ENCODE results near the gene COL5A1. TPM values are rescaled to one million over a fixed set of nuclear protein-coding genes. Genes with fewer than 3 reads are reported as not detected.
"Not testable (repeated sequence)": the region's sequence is repeated elsewhere in the genome, so short reads cannot be mapped to it uniquely, and the experiment has no call there.

Gene COL5A1
- polyA plus RNA-seq, 1 donor, result 460 TPM

- no peak for DNase-seq
Measured at GRCh38 chr9:134838651-134839454, 197.2 kb downstream of the COL5A1 start.

- no peak for DNase-seq
Measured at GRCh38 chr9:134839455-134840125, 198.0 kb downstream of the COL5A1 start.

GRCh38 chr9:134840511-134840910, 198.9 kb downstream of the COL5A1 start:
- DNase-seq, result no peak

GRCh38 chr9:134841180-134841904, 199.7 kb downstream of the COL5A1 start:
- no peak for DNase-seq

DNA sequence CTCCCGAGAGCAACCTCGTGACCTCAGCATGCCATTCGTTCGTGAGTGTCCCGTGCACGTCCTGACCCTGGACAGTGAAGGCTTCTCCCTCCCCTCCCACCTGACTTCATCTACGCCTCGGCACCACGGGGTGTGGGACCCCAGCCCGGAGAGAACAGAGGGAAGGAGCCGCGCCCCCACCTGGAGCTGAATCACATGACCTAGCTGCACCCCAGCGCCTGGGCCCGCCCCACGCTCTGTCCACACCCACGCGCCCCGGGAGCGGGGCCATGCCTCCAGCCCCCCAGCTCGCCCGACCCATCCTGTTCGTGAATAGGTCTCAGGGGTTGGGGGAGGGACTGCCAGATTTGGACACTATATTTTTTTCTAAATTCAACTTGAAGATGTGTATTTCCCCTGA, 200.7 kb downstream of the COL5A1 start:
- no peak for DNase-seq

DNA sequence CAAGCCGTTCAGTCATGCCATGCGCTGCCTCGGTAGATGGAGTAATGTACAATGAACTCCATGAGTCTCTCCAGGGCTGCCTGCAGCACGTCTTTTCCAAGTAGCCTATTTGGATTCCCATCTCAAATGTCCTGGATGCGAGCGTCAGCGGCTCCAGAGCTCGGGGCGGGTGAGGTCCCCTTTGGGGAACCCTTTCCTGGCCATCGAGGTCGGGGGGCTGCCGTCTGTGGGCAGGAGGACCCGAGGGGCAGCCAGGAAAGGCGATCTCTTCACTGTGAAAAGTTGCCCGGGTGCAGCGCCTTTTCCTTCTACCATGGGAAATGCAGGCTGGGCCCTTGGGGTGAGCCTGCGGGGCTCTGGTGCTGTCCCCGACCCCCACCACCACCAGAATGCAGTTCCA, 202.1 kb downstream of the COL5A1 start:
- DNase-seq, result no peak

- DNase-seq, result no peak
Measured at GRCh38 chr9:134844821-134845220, 203.2 kb downstream of the COL5A1 start.

GRCh38 chr9:134846187-134846586, 204.6 kb downstream of the COL5A1 start:
- no peak for DNase-seq

DNA sequence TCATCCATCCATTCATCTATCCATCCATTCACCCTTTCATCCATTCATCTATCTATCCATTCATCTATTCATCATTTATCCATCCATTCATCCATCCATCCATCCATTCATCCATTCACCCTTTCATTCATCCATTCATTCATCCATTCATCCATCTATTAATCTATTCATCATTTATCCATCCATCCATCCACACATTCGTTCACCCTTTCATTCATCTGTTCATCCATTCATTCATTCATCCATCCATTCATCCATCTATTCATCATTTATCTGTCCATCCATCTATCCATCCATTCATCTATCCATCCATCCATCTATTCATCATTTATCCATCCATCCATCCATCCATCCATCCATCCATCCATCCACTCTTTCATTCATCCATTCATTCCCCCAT, 205.1 kb downstream of the COL5A1 start:
- DNase-seq, result no peak

GRCh38 chr9:134847138-134847537, 205.5 kb downstream of the COL5A1 start:
- DNase-seq, result no peak

GRCh38 chr9:134847752-134848432, 206.3 kb downstream of the COL5A1 start:
- no peak for DNase-seq

DNA sequence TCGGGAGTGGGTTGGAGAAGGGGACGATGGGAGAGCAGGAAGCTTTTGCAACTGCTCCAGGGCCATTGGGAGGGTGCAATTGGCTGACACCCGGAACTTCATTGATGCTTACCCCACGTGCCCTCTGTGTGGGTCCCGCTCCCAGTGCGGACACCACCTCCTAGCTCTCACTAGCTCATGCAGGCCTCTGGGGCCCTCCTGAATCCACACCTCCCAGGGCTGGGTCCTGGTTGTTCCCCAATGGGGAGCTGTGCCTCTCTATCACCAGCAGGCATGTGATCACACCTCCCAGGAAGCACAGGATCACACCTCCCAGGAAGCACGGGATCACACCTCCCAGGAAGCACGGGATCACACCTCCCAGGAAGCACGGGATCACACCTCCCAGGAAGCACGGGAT, 206.9 kb downstream of the COL5A1 start:
- DNase-seq, result no peak

- no peak for DNase-seq
Measured at GRCh38 chr9:134850611-134851010, 209.0 kb downstream of the COL5A1 start.

- DNase-seq, result no peak
Measured at GRCh38 chr9:134851020-134851419, 209.4 kb downstream of the COL5A1 start.

DNA sequence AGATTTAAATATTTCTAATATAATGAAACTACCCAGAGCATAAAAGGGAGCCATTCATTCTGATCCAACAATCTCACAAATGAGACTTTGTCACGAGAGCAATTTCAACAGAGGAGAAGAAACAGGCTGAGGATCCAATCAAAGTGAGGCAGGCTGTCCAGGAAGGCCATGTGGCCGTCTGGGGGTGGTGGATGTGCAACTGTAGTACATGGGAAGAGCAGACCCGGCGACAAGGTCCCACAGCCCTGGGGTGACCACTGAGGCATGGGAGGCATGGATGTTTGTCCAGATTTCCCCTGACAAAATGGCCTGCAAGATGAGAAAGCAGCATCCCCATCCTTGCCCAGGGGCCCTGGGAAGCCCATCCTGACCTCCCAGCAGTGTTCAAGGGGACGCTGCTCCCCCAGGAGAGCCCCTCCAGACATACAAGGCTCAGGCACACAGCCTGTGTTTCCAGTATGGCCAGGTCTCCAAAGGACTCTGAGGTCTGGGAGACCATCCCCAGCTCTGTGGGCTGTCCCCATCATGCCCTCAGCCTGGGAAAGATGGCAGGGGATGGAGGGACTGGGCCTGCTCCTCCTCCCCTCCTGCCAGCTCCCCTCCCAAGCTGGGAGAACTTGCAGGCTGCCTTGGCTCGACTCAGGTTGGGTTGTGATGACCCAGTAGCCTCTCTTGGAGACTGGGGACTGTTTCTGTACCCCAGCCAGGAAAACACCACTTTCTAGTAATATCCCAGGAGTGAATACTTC, 211.5 kb downstream of the COL5A1 start:
- no peak for DNase-seq

DNA sequence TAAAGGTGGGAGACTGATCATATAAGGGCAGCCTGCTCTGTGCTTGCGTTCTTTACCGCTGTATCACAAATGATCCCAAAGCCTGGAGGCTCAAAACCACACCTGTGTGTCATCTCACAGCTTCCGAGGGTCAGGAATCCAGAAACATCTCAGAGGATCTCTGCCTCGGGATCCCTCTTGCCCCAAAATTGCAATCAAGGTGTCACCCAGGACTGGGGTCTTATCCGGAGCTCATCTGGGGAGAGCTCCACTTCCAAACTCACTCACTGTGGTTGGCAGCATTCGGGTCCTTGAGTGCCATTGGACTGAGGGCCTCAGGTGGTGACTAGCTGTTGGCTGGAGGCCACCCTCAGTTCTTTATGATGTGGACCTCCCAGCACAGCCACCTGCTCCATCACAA, 212.3 kb downstream of the COL5A1 start:
- no peak for DNase-seq

- no peak for DNase-seq
Measured at GRCh38 chr9:134854541-134854981, 213.0 kb downstream of the COL5A1 start.

GRCh38 chr9:134855231-134855899, 213.8 kb downstream of the COL5A1 start:
- no peak for DNase-seq

GRCh38 chr9:134855900-134856377, 214.3 kb downstream of the COL5A1 start:
- DNase-seq, result no peak

- DNase-seq, result not testable (repeated sequence)
Measured at GRCh38 chr9:134857451-134857850, 215.8 kb downstream of the COL5A1 start.
